ENCODE results near the gene SIPA1. TPM values are rescaled to one million over a fixed set of nuclear protein-coding genes. Genes with fewer than 3 reads are reported as not detected.

Gene SIPA1
- total RNA-seq, 1 experiment from 2014 or later, result 86.9 TPM

GRCh38 chr11:65609665-65610064, 28.2 kb upstream of the SIPA1 start:
- BruUV-seq (replicated peaks), result no TSS peak
- ATAC-seq (no peak), DNase-seq (ENCODE audit: low read depth, low spot score) (no peak)
- intact Hi-C loops (cut with micrococcal nuclease; ENCODE audit: unreplicated experiment) (no loop called here), in situ Hi-C loops (cut with HindIII; ENCODE audit: low pct_unique_long_range_greater_than_20kb, low sequenced_read_pairs) (no loop called here)
- ChIA-PET POLR2A (interaction anchor here (0.7 kb wide), 1 partner anchor 193 kb away, joined by 3 read pairs; no protein-coding TSS in a partner anchor), CTCF (interaction anchor here (0.5 kb wide), 1 partner anchor 53 kb away, joined by 3 read pairs; the partner anchor contains the start of gene RELA)
- no peak overlapping the region for H3K27ac ChIP-seq (ENCODE audit: low read length)
- H3K27me3 ChIP-seq (ENCODE audit: control insufficient read depth, insufficient read depth, low read length), result no peaks in the 10 kb centered on the region
- H3K9me3 ChIP-seq (ENCODE audit: control insufficient read depth, insufficient read depth, low read depth, low read length), result no peaks in the 10 kb centered on the region
- no peak for TF ChIP-seq SIN3A (IDR thresholded peaks at IDR 0.05; ENCODE audit: borderline replicate concordance, insufficient read depth, low read depth, low read length)
- no peak for TF ChIP-seq POLR2AphosphoS5 (IDR thresholded peaks at IDR 0.05; ENCODE audit: low read depth, low read length)
- TF ChIP-seq TCF7L2 (IDR thresholded peaks at IDR 0.05; ENCODE audit: low read depth, low read length), result no peak
- TF ChIP-seq REST (IDR thresholded peaks at IDR 0.05; ENCODE audit: insufficient read depth in 1 of 2, low read depth in 2 of 2, low read length in 1 of 2), result no peak
- no peak overlapping the region for H3K4me3 ChIP-seq (ENCODE audit: low read depth in 2 of 2, low read length in 2 of 2)
- peaks cover 33% of the 10 kb centered on the region for H3K4me1 ChIP-seq (ENCODE audit: control insufficient read depth, insufficient read depth, low read length)
- H3K36me3 ChIP-seq (ENCODE audit: control insufficient read depth, insufficient read depth, low read length), result peaks cover 10% of the 10 kb centered on the region; the same call in 1 of the 2 replicates

- H3K27me3 ChIP-seq (ENCODE audit: control insufficient read depth, insufficient read depth, low read length), result no peaks in the 10 kb centered on the region
- no peak overlapping the region for H3K4me3 ChIP-seq (ENCODE audit: low read depth in 2 of 2, low read length in 2 of 2)
- intact Hi-C loops (cut with micrococcal nuclease; ENCODE audit: unreplicated experiment) (no loop called here), in situ Hi-C loops (cut with HindIII; ENCODE audit: low pct_unique_long_range_greater_than_20kb, low sequenced_read_pairs) (no loop called here)
- H3K4me1 ChIP-seq (ENCODE audit: control insufficient read depth, insufficient read depth, low read length), result peaks cover 33% of the 10 kb centered on the region
- H3K9me3 ChIP-seq (ENCODE audit: control insufficient read depth, insufficient read depth, low read depth, low read length), result no peaks in the 10 kb centered on the region
- no TSS peak for BruUV-seq (replicated peaks)
- no peak for DNase-seq (ENCODE audit: low read depth, low spot score)
- peaks cover 9% of the 10 kb centered on the region; the same call in 1 of the 2 replicates for H3K36me3 ChIP-seq (ENCODE audit: control insufficient read depth, insufficient read depth, low read length)
- ATAC-seq, result no peak
- ChIA-PET POLR2A (interaction anchor here (0.6 kb wide), 1 partner anchor 17 kb away, joined by 5 read pairs; no protein-coding TSS in a partner anchor), CTCF (interaction anchor here (0.6 kb wide), 1 partner anchor 1226 kb away, joined by 3 read pairs; no protein-coding TSS in a partner anchor)
- H3K27ac ChIP-seq (ENCODE audit: low read length), result no peak overlapping the region
- TF ChIP-seq CTCF (IDR thresholded peaks at IDR 0.05) (no peak), REST (IDR thresholded peaks at IDR 0.05; ENCODE audit: insufficient read depth in 1 of 2, low read depth in 2 of 2, low read length in 1 of 2) (no peak), SIN3A (IDR thresholded peaks at IDR 0.05; ENCODE audit: borderline replicate concordance, insufficient read depth, low read depth, low read length) (no peak), TCF7L2 (IDR thresholded peaks at IDR 0.05; ENCODE audit: low read depth, low read length) (no peak), POLR2AphosphoS5 (IDR thresholded peaks at IDR 0.05; ENCODE audit: low read depth, low read length) (no peak)
These were observed 27.5 kb upstream of the SIPA1 start for GRCh38 chr11:65610404-65610803.

Measured in Panc1 (cell line).